Measurements from ENCODE around the gene VPS37B. TPM values are rescaled to one million over a fixed set of nuclear protein-coding genes. Genes with fewer than 3 reads are reported as not detected.

Gene VPS37B
- polyA plus RNA-seq, 3 donors, result 20.4 to 22.7 (median 21.1) TPM

- DNase-seq (ENCODE audit: low read depth in 3 of 3, low spot score in 2 of 3), result no peak
Measured at GRCh38 chr12:122855071-122855829, 40.7 kb downstream of the VPS37B start.

DNA sequence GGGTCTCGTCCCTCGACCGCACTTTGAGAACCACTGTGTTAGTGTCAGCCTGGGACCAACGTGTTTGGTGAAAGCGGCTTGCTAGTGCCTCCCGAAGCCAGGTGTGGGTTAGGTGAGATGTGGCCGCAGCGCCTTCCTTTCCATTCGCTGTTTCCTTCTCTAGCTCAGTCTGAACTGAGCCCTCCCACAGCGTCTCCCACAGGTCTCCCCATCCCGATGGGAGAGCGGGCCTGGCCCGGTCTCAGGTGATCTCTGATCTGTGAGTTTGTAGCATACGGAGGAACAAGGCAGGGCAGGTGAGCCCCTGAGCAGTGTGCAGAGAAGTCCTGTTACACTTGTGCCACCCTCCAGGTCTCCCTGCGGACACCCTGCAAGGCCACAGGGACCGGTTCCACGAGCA, 41.4 kb downstream of the VPS37B start:
- DNase-seq (ENCODE audit: low read depth in 3 of 3, low spot score in 2 of 3), result no peak

- no peak for DNase-seq (ENCODE audit: low read depth in 3 of 3, low spot score in 2 of 3)
Measured at GRCh38 chr12:122853582-122854245, 42.2 kb downstream of the VPS37B start.

DNA sequence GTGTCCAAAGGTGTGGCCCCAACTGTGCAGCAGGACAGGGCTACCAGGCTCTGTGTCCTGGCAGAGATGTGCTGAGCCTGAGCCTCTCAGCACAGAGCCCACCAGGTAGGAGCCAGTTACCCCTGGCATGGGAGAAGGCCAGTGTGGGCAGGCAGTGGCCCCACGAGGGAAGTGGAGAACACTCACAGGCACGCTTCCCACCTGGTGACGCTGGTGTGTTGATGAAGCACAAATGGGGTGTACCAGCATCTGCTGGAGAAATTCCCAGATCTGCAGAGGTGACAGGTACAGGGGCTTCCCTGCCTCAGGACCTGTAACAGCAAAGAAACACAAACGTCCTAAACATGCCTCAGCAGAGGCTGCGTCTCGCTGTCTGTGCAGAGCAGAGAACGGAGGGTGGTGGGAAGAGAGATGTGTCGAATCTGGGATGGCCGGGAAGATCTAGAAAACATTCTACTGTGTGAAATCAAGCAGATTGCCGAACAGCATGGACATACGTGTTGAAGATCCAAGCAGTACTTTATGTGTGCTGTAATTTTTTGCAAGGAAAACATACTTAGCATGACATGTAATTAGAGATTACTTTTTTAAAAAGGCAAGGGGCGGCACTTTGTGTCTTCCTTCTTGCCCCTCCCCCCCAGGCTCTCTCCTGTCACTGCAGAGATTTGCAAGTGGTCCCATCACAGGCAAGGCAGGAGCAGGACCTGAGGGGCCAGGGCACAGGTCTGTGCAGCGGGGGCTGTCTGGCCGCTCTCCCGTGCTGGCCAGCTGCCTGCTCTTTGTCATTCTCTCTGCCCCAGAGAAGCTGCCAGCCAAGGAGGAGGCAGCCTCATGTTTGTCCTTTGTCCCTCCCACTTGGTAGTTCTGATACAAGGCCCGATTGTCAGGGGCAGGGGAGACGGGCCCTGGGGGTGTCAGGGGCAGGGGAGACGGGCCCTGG, 43.3 kb downstream of the VPS37B start:
- DNase-seq (ENCODE audit: low read depth in 3 of 3, low spot score in 2 of 3), result no peak

DNA sequence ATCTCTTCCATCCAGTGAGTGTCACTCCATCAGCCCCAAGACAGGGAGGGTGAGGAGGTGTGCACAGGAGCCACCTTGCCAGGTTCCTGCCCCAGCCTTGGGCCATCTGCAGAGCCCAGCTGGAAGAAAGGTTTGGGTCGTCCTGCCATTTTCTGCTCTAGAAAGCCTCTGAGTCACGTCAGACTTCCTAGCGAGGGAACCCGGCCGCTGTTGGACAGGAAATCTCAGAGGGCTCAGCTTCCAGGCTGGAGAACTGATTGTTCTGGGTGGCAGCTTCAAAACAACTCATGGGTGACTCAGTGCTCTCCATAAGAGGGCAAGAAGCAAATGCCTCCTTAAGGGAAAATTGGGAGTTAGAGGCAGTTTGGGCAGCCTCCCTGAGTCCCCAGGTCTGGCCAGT, 44.1 kb downstream of the VPS37B start:
- no peak for DNase-seq (ENCODE audit: low read depth in 3 of 3, low spot score in 2 of 3)

DNA sequence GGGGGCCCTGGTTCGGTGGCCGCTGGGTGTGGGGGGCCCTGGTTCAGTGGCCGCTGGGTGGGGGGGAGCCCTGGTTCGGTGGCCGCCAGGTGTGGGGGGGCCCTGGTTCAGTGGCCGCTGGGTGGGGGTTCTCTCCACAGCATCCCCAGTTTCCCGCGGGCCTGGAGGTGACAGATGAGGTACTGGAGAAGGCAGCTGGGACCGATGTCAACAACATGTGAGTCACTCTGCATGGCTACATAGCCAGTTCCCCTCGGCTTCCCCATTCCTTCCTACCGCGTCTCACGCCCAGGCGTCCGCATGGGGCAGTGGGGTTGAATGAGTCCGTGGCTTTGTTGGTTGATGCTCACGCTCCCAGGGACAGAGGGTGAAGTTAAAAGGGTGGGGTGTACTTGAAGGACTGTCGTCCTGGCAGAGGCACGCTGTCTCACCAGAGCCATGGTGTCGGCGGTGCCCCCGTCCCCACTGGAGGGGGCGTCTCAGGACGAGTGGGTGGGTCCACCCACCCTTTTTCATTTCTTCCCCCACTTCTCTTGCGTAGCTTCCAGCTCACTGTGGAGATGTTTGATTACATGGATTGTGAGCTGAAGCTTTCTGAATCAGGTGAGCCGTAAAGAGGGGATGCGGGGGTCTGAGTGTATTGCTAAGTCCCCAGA, 45.1 kb downstream of the VPS37B start:
- no peak for DNase-seq (ENCODE audit: low read depth in 3 of 3, low spot score in 2 of 3)

DNA sequence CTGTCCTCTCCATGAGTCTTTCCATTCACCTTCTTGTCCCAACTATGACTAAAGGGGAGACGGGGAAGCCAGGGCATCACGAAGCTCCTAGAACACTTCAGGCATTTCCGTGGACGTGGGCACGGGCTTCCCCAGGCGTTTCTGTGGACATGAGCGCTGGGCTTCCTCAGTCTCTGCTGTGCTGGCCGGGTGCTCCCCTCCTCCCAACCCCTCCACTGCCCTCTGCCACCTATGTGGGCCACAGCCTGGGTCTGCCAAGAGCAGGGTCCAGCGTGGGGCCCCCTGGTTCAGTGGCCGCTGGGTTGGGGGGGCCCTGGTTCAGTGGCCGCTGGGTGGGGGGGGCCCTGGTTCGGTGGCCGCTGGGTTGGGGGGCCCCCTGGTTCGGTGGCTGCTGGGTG, 45.9 kb downstream of the VPS37B start:
- DNase-seq (ENCODE audit: low read depth in 3 of 3, low spot score in 2 of 3), result no peak

GRCh38 chr12:122849352-122850047, 46.4 kb downstream of the VPS37B start:
- DNase-seq (ENCODE audit: low read depth in 3 of 3, low spot score in 2 of 3), result no peak

DNA sequence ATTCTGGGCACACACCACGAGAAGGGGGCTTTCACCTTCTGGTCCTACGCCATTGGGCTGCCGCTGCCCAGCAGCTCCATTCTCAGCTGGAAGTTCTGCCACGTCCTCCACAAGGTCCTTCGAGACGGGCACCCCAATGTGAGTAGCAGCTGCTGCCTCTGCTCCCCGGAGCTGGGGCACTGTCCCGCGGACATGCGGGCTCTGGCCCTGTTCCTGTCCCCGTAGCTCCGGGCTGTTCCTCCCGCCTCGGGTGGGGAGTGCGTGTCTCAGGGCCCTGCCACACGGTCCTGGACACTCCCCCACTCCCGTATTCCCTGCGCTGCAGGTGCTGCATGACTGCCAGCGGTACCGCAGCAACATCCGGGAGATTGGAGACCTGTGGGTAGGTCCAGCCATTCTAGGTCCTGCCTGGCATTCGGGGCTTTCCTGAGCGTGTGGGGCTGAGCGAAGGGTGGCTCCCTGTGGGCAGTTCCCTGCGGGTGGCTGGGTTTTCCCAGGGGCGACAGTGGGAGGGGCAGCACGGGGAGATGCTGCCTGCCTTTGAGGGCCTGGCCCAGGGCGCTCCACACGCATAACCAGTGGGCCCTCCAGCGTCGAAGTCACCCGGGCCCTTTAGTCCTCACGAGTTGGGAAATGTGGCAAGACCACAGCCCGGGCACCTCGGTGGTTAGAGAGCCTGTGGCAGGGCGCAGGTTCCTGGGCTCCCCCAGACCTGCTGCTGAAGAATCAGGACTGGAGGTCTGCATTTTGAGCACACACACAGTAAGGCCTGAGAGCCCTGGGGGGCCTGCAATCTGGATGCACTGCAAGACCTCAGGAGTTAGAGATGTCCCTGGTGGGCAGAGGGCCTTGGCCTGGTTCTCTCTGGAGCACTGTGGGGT, 47.2 kb downstream of the VPS37B start:
- no peak for DNase-seq (ENCODE audit: low read depth in 3 of 3, low spot score in 2 of 3)

- no peak for DNase-seq (ENCODE audit: low read depth in 3 of 3, low spot score in 2 of 3)
Measured at GRCh38 chr12:122847921-122848421, 48.0 kb downstream of the VPS37B start.

GRCh38 chr12:122847516-122847836, 48.4 kb downstream of the VPS37B start:
- no peak for DNase-seq (ENCODE audit: low read depth in 3 of 3, low spot score in 2 of 3)

DNA sequence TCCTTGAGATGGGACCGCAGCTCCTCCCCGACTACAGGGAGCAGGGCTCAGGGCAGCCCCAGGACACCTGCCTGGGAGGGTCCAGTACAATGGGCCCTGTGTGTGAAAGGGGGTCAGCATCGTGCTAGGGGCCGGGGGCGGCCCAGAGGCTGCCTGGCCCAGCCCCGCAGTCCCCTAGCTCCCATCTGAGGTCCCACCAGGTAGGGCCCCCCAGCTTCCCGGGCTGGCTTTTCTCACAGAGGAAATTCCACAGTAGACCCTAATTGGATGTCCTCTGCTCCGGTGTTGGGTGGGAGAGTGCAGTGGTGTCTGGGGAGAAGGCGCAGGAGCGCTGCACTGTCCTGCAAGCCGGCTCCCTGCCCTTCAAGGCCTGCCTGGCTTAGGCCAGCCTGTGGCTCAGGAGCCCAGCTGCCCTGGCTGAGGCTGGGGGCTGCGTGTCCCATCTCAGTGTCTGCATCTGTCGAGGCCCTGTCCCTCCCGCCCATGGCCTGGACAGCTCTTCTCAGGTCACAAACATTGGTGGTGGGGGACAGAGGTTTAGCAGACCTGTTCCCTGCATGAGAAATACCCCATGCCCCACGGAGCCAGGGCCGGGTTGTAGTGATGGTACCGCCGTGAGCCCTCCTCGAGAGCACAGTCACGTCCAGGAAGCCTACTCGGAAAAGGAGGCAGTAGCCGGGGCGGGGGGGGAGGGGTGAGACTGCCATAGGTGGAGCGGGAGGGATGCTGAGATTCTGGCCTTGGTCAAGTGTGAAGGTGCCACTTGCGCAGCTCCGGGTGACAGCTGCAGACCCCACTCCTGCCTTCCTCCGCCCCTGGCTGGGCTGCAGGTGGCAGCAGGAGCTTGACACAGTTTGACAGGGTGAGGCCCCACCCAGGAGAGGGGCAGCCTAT, 49.1 kb downstream of the VPS37B start:
- no peak for DNase-seq (ENCODE audit: low read depth in 3 of 3, low spot score in 2 of 3)

- no peak for DNase-seq (ENCODE audit: low read depth in 3 of 3, low spot score in 2 of 3)
Measured at GRCh38 chr12:122845865-122846621, 49.9 kb downstream of the VPS37B start.

DNA sequence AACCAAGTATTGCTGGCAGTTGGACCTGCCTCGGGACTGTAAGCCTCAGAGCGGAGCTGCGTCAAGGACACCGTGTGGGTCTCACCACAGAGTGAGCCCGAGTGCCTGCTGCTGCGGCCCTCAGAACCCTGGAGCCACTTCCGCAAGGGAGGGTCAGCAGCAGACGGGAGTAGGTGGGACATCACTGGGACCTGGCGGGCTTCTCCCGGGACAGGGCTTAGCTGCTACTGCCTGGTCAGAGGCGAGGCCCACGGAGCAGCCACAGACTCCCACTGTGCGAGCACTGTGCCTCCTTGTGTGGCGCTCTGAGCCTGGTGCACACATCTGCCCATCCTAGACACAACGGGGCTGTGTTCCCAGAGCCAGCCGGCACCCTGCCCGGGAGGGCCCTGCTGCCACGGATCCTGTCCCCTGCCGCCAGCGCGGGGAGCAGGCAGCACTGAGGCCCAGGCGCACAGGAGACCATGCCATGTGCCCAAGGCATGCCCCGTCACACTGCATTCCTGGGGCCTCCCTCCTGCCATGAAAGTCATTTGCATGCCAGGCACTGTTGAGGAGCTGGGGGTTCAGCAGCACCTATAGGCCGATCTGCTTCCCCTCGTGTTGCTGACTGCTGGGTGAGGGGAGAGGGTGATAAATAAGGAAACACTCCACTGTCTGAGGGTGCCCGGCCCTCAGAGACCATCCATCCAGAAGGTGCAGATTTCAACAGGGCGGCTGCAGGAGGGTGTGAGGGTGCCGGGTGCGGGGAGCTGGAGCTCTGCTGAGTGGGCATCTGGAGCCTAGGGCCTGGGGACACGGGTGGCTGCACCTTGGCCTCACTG, 50.7 kb downstream of the VPS37B start:
- no peak for DNase-seq (ENCODE audit: low read depth in 3 of 3, low spot score in 2 of 3)

GRCh38 chr12:122844366-122844971, 51.5 kb downstream of the VPS37B start:
- DNase-seq (ENCODE audit: low read depth in 3 of 3, low spot score in 2 of 3), result no peak

DNA sequence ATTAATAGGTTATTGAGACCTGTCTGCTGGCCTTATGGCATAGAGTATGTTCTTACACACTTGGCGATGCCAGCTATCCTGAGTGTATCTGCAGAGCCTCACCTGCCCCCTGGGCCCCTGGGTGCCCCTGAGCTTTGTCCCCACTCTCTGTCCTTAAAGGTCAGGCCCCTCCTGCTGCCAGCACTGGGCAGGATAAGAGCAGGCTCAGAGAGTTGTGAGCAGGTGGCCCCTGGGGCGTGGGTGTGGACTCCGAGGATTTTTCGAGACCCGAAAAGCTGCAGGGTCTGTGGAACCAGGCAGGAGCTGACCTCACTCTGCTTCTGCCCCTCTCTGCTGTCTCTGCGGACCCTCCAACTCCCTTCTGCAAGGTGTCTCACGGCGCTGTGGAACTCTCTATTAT, 52.5 kb downstream of the VPS37B start:
- DNase-seq (ENCODE audit: low read depth in 3 of 3, low spot score in 2 of 3), result no peak

Measured in right renal cortex interstitium (tissue), 3 donors.